ENCODE measurements around the gene NTNG1. TPM values are rescaled to one million over a fixed set of nuclear protein-coding genes. Genes with fewer than 3 reads are reported as not detected.

Gene NTNG1
- total RNA-seq, 1 donor from 2014 or later: 2.4 TPM

GRCh38 chr1:107147843-107148242 is 7.0 kb downstream of the NTNG1 start:
- peak; percentile 13 for DNase-seq (ENCODE audit: low read depth)
- FAIRE-seq: no peak

GRCh38 chr1:107149946-107150345 is 9.1 kb downstream of the NTNG1 start:
- DNase-seq (ENCODE audit: low read depth) (no peak), FAIRE-seq (no peak)
- no peak for TF ChIP-seq CTCF (IDR thresholded peaks at IDR 0.05; ENCODE audit: insufficient read depth, low read length, severe bottlenecking)
- H3K27me3 ChIP-seq (ENCODE audit: control insufficient read depth, insufficient read depth, low read length): no peaks in the 10 kb centered on the region
- H3K4me3 ChIP-seq (ENCODE audit: low read depth, low read length): no peak overlapping the region
- H3K36me3 ChIP-seq (ENCODE audit: control insufficient read depth, insufficient read depth, low read length): no peaks in the 10 kb centered on the region

More at GRCh38 chr1:107147843-107148242, 7.0 kb downstream of the NTNG1 start:
- Histone ChIP-seq H3K4me3 (ENCODE audit: low read depth, low read length) (no peak overlapping the region), H3K27me3 (ENCODE audit: control insufficient read depth, insufficient read depth, low read length) (no peaks in the 10 kb centered on the region), H3K36me3 (ENCODE audit: control insufficient read depth, insufficient read depth, low read length) (no peaks in the 10 kb centered on the region)
- no peak for TF ChIP-seq CTCF (IDR thresholded peaks at IDR 0.05; ENCODE audit: insufficient read depth, low read length, severe bottlenecking)

GRCh38 chr1:107151295-107151694 is 10.5 kb downstream of the NTNG1 start:
- TF ChIP-seq CTCF (IDR thresholded peaks at IDR 0.05; ENCODE audit: insufficient read depth, low read length, severe bottlenecking): no peak
- no peaks in the 10 kb centered on the region for H3K36me3 ChIP-seq (ENCODE audit: control insufficient read depth, insufficient read depth, low read length)
- H3K27me3 ChIP-seq (ENCODE audit: control insufficient read depth, insufficient read depth, low read length): no peaks in the 10 kb centered on the region
- DNase-seq (ENCODE audit: low read depth) (no peak), FAIRE-seq (no peak)
- no peak overlapping the region for H3K4me3 ChIP-seq (ENCODE audit: low read depth, low read length)

- FAIRE-seq: no peak
- Histone ChIP-seq H3K27me3 (ENCODE audit: control insufficient read depth, insufficient read depth, low read length) (no peaks in the 10 kb centered on the region), H3K4me3 (ENCODE audit: low read depth, low read length) (no peak overlapping the region), H3K36me3 (ENCODE audit: control insufficient read depth, insufficient read depth, low read length) (no peaks in the 10 kb centered on the region)
- no peak for TF ChIP-seq CTCF (IDR thresholded peaks at IDR 0.05; ENCODE audit: insufficient read depth, low read length, severe bottlenecking)
- DNase-seq (ENCODE audit: low read depth): no peak
Observed at GRCh38 chr1:107152395-107152794, 11.6 kb downstream of the NTNG1 start.

GRCh38 chr1:107153014-107153413 is 12.2 kb downstream of the NTNG1 start:
- peak; percentile 86 for DNase-seq (ENCODE audit: low read depth)
- peak; percentile 37 for TF ChIP-seq CTCF (IDR thresholded peaks at IDR 0.05; ENCODE audit: insufficient read depth, low read length, severe bottlenecking)
- Histone ChIP-seq H3K27me3 (ENCODE audit: control insufficient read depth, insufficient read depth, low read length) (no peaks in the 10 kb centered on the region), H3K4me3 (ENCODE audit: low read depth, low read length) (no peak overlapping the region), H3K36me3 (ENCODE audit: control insufficient read depth, insufficient read depth, low read length) (no peaks in the 10 kb centered on the region)
- no peak for FAIRE-seq

- Histone ChIP-seq H3K4me3 (ENCODE audit: low read depth, low read length) (no peak overlapping the region), H3K36me3 (ENCODE audit: control insufficient read depth, insufficient read depth, low read length) (no peaks in the 10 kb centered on the region), H3K27me3 (ENCODE audit: control insufficient read depth, insufficient read depth, low read length) (no peaks in the 10 kb centered on the region)
- FAIRE-seq (no peak), DNase-seq (ENCODE audit: low read depth) (no peak)
- no peak for TF ChIP-seq CTCF (IDR thresholded peaks at IDR 0.05; ENCODE audit: insufficient read depth, low read length, severe bottlenecking)
Observed at GRCh38 chr1:107158496-107158895, 17.7 kb downstream of the NTNG1 start.

All from bronchial epithelial cell (primary cell).